ENCODE results near the gene PKIG.

Gene PKIG

DNA sequence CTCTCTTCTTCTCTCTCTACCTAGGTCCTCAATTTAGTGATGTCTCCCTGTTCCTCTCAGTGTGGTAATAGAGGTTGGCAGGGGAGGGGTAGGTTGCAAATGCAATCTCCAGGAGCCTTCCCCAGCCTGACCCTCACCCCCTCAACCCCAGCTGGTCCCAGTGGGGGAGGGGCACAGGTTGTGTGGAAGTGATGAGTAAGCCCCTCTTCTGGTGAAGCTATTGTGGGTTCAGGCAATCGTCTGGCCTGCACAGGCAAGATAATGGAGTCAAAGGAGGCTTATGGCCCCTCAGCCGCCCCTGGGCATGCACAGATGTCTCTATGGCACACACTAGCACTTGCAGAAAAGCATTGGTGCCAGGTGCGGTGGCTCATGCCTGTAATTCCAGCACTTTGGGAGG is 79.9 kb downstream of the PKIG start:
- no peak for DNase-seq (ENCODE audit: low read depth in 3 of 3)

- DNase-seq (ENCODE audit: low read depth in 3 of 3), result no peak
Observed at GRCh38 chr20:44664131-44664530, 81.8 kb downstream of the PKIG start.

- no peak for DNase-seq (ENCODE audit: low read depth in 3 of 3)
Observed at GRCh38 chr20:44666066-44666465, 83.7 kb downstream of the PKIG start.

Measured in stimulated activated CD4-positive, alpha-beta T cell treated with anti-CD3 and anti-CD28 coated beads, TNF-alpha, amount 100 ng/mL, for 24 hours (primary cell).